Psoas muscle (tissue), 8 donors: ENCODE data around the gene CACNA1F. TPM values are rescaled to one million over a fixed set of nuclear protein-coding genes. Genes with fewer than 3 reads are reported as not detected.

Source experiments
- ATAC-seq, 4 donors: fragments of 200-7000 bp; cut with Tn5 transposase; one replicate each; pipeline ENCODE4 v1.9.1; 2020; ENCODE audit warnings: moderate library complexity in 3 of 4, mild to moderate bottlenecking in 2 of 4
- DNase-seq, 2 donors: peaks; one replicate each; pipeline ENCODE4 v3.0.0-alpha.2; 2020
- H3K27ac ChIP-seq: fragments of 200-600 bp; one replicate; pipeline ENCODE4 v1.8.0; 2022
- H3K27me3 ChIP-seq, 3 donors: fragments of 200-600 bp in 1 of 3; one replicate each; pipeline versions ENCODE4 v1.6.1 to v1.8.0; 2013 to 2022; ENCODE audit warnings: low read length in 2 of 3, mild to moderate bottlenecking in 2 of 3, moderate library complexity in 1 of 3; ENCODE audit not compliant: insufficient read depth in 3 of 3
- H3K36me3 ChIP-seq, 2 donors: fragments of 200-600 bp in 1 of 2; one replicate each; pipeline versions ENCODE4 v1.6.1 to v1.8.0; 2013 to 2022; ENCODE audit warnings: low read depth in 1 of 2, mild to moderate bottlenecking in 1 of 2, moderate library complexity in 1 of 2; ENCODE audit not compliant: insufficient read depth in 1 of 2
- H3K4me1 ChIP-seq: fragments of 200-600 bp; one replicate; pipeline ENCODE4 v1.8.0; 2022
- H3K4me3 ChIP-seq: fragments of 200-600 bp; one replicate; pipeline ENCODE4 v1.8.0; 2022; ENCODE audit warnings: mild to moderate bottlenecking
- H3K9me3 ChIP-seq: fragments of 200-600 bp; one replicate; pipeline ENCODE4 v1.8.0; 2022
- CTCF ChIP-seq: fragments of 200-600 bp; IDR thresholded peaks from one replicate; pipeline ENCODE4 v1.8.0; 2022; ENCODE audit warnings: antibody characterized with exemption
- WGBS, 3 donors: extraction: QIAGEN DNeasy Blood & Tissue Kit; methylation state at CpG; one replicate each; pipeline versions ENCODE4 v1.1.6 to v1.1.7; 2013; 5-methylcytosine and 5-hydroxymethylcytosine counted together
- intact Hi-C, 2 donors: fragments of 100-400 bp; cut with DNase I; formaldehyde crosslinking; loops; one replicate each; pipeline versions ENCODE4 v1.11.0 to v1.14.2; 2022
- polyA plus RNA-seq, 3 donors: library from polyadenylated mRNA; stranded (reverse); fragments of 200-250 nt; gene quantifications; one replicate each; pipeline ENCODE4 v1.2.3, GENCODE V29; 2013
- total RNA-seq, 4 donors: library from RNA; stranded (reverse); fragmentation: NEBNext Ultra II Directional in 2 of 4; extraction: Animal tissue kit (Norgen Biotek cat#: 25700) in 2 of 4; gene quantifications; one replicate each; pipeline versions ENCODE4 v1.2.1 to v1.2.4, GENCODE V29; 2021 to 2023
- donor health status: healthy with polysubstance abuse.
- donor health status: DM: no; HTN: no; CAD: no; lungs with moderate emphysema.
- donor health status: Bipolar disorder and iron deficiency.
- donor health status: healthy.
- donor health status: DM: yes; HTN: yes; CAD: no.
- donor health status: DM: no; HTN: no; CAD: no.
- donor health status: DM: no; HTN: no; CAD: no.
- donor health status: DM: yes; HTN: yes; CAD: no.

The CACNA1F gene
- total and polyA plus RNA-seq, 7 donors, result 0.01 to 0.12 (median 0.03) TPM; not detected in 3

GRCh38 chrX:49243166-49243565, 10.0 kb upstream of the CACNA1F start:
- Histone ChIP-seq H3K27ac (no peak overlapping the region), H3K4me1 (no peaks in the 10 kb centered on the region), H3K4me3 (no peak overlapping the region), H3K36me3 (peaks cover 0 to 41% of the 10 kb centered on the region in 2 donors), H3K9me3 (no peaks in the 10 kb centered on the region), H3K27me3 (no peaks in the 10 kb centered on the region)
- DNase-seq (no peak), ATAC-seq (no peak)
- TF ChIP-seq CTCF, result no peak
- intact Hi-C loops, result no loop called here
- 79 to 88% (median 84%) methylated on average over 5 to 12 of the region's 12 CpGs for WGBS, 3 donors

- DNase-seq (no peak), ATAC-seq (no peak)
- intact Hi-C loops, result no loop called here
- no peaks in the 10 kb centered on the region for H3K9me3 ChIP-seq
- H3K27me3 ChIP-seq, result no peaks in the 10 kb centered on the region
- 79 to 97% (median 94%) methylated on average over 12 of the region's 12 CpGs for WGBS, 3 donors
- TF ChIP-seq CTCF, result no peak
- no peak overlapping the region for H3K27ac ChIP-seq
- H3K4me3 ChIP-seq, result no peak overlapping the region
- H3K4me1 ChIP-seq, result no peaks in the 10 kb centered on the region
- peaks cover 0 to 41% of the 10 kb centered on the region in 2 donors for H3K36me3 ChIP-seq
Measured at GRCh38 chrX:49242545-49243066, 9.5 kb upstream of the CACNA1F start.

GRCh38 chrX:49238735-49239134, 5.6 kb upstream of the CACNA1F start:
- intact Hi-C loops, result no loop called here
- Histone ChIP-seq H3K9me3 (no peaks in the 10 kb centered on the region), H3K27ac (no peak overlapping the region), H3K4me3 (no peak overlapping the region), H3K4me1 (no peaks in the 10 kb centered on the region), H3K27me3 (no peaks in the 10 kb centered on the region), H3K36me3 (peaks cover 0 to 12% of the 10 kb centered on the region in 2 donors)
- WGBS, 3 donors, result 75 to 80% (median 76%) methylated on average over 7 of the region's 7 CpGs
- ATAC-seq, result no peak
- no peak for TF ChIP-seq CTCF
- no peak for DNase-seq

- ATAC-seq (no peak), DNase-seq (no peak)
- no peaks in the 10 kb centered on the region for H3K36me3 ChIP-seq
- 76 to 84% (median 81%) methylated on average over 9 of the region's 9 CpGs for WGBS, 3 donors
- no peak overlapping the region for H3K27ac ChIP-seq
- intact Hi-C loops, result no loop called here
- no peaks in the 10 kb centered on the region for H3K27me3 ChIP-seq
- no peak for TF ChIP-seq CTCF
- H3K4me1 ChIP-seq, result no peaks in the 10 kb centered on the region
- no peak overlapping the region for H3K4me3 ChIP-seq
- no peaks in the 10 kb centered on the region for H3K9me3 ChIP-seq
Measured at GRCh38 chrX:49237060-49237459, 3.9 kb upstream of the CACNA1F start.
